Endothelial cell of umbilical vein (primary cell): ENCODE data around the gene ALB. TPM values are rescaled to one million over a fixed set of nuclear protein-coding genes. Genes with fewer than 3 reads are reported as not detected.

Experiments
- BruUV-seq: library from RNA; stranded (reverse); fragments of 400-500 nt; replicated peaks from 2 replicates; lab custom pipeline; 2021; lab: Mats Ljungman, UMichigan
- CTCF ChIA-PET: fragments of 300-600, 350-600 bp; sonication (Branson Sonifier 250); formaldehyde crosslinking; loops from one replicate; lab custom pipeline; 2021; ENCODE audit warnings: antibody characterized with exemption, inconsistent platforms; lab: Charles Lee
- POLR2A ChIA-PET: fragments of 300-600, 350-600 bp; sonication (Branson Sonifier 250); formaldehyde crosslinking; loops from one replicate; lab custom pipeline; 2021; ENCODE audit warnings: antibody characterized with exemption, inconsistent platforms; lab: Charles Lee
- DNase-seq: peaks from one replicate; pipeline ENCODE4 v3.0.0-alpha.2; 2011; ENCODE audit warnings: low read depth, low spot score
- FAIRE-seq: peaks from 2 replicates; lab custom pipeline; 2011; peaks lifted over from hg19 to GRCh38; lab: Jason Lieb, UNC
- H2AFZ ChIP-seq: 2 replicates; pipeline ENCODE4 v1.6.0; 2012; ENCODE audit warnings: low read depth, low read length, control low read depth, inconsistent platforms
- H3K27ac ChIP-seq: 2 replicates; pipeline ENCODE4 v1.5.1; 2011; ENCODE audit warnings: low read depth, mild to moderate bottlenecking, control low read depth, low read length, moderate library complexity; ENCODE audit not compliant: insufficient read depth
- H3K27me3 ChIP-seq, 2 experiments: 2 replicates each; pipeline versions ENCODE4 v1.6.0 to v1.6.1; 2011; ENCODE audit warnings: low read length in 2 of 2, mixed read lengths in 1 of 2; ENCODE audit not compliant: control insufficient read depth in 2 of 2, insufficient read depth in 2 of 2
- H3K36me3 ChIP-seq, 2 experiments: 2 replicates in 1 of 2; 3 replicates in 1 of 2; pipeline ENCODE4 v1.5.1; 2011; ENCODE audit warnings: low read length in 2 of 2, mild to moderate bottlenecking in 1 of 2, moderate library complexity in 1 of 2; ENCODE audit not compliant: control insufficient read depth in 2 of 2, insufficient read depth in 2 of 2; ENCODE audit errors: extremely low read depth in 1 of 2
- H3K4me1 ChIP-seq: 3 replicates; pipeline ENCODE4 v1.5.1; 2011; ENCODE audit warnings: mild to moderate bottlenecking, low read length; ENCODE audit not compliant: control insufficient read depth, insufficient read depth; ENCODE audit errors: extremely low read depth
- H3K4me2 ChIP-seq: 2 replicates; pipeline ENCODE4 v1.6.1; 2011; ENCODE audit warnings: low read length, control low read depth, mixed read lengths; ENCODE audit not compliant: insufficient read depth
- H3K4me3 ChIP-seq, 3 experiments: fragments of 200-600 bp in 1 of 3; sonication (generic), shearing (Covaris generic) in 1 of 3; replicated peaks in 1 of 3; 2 replicates each; pipeline ENCODE4 v1.5.1; 2011 to 2016; ENCODE audit warnings: control low read depth in 3 of 3, low read length in 3 of 3, mild to moderate bottlenecking in 2 of 3, inconsistent platforms in 1 of 3, low read depth in 1 of 3, moderate library complexity in 1 of 3; ENCODE audit not compliant: insufficient read depth in 1 of 3
- H3K79me2 ChIP-seq: 2 replicates; pipeline ENCODE4 v1.6.0; 2012; ENCODE audit warnings: low read length, inconsistent platforms; ENCODE audit not compliant: control insufficient read depth, insufficient read depth
- H3K9ac ChIP-seq: replicated peaks from 2 replicates; pipeline ENCODE3; 2011; ENCODE audit warnings: low read length, control low read depth; ENCODE audit not compliant: insufficient read depth; ENCODE audit errors: extremely low read depth
- H3K9me1 ChIP-seq: replicated peaks from 3 replicates; pipeline ENCODE4 v1.6.0; 2011; ENCODE audit warnings: mild to moderate bottlenecking, low read length; ENCODE audit not compliant: control insufficient read depth, insufficient read depth; ENCODE audit errors: extremely low read depth
- H3K9me3 ChIP-seq: replicated peaks from 2 replicates; pipeline ENCODE4 v1.5.1; 2012; ENCODE audit warnings: low read length, inconsistent platforms; ENCODE audit not compliant: control insufficient read depth, insufficient read depth
- H4K20me1 ChIP-seq: replicated peaks from 2 replicates; pipeline ENCODE3; 2011; ENCODE audit warnings: mild to moderate bottlenecking, low read length; ENCODE audit not compliant: control insufficient read depth, insufficient read depth; ENCODE audit errors: extremely low read depth
- EZH2 ChIP-seq: IDR thresholded peaks from 2 replicates; pipeline ENCODE4 v1.6.1; 2012; ENCODE audit warnings: borderline replicate concordance, low read depth, mild to moderate bottlenecking, moderate library complexity, low read length, inconsistent platforms; ENCODE audit not compliant: severe bottlenecking
- FOS ChIP-seq: IDR thresholded peaks from 2 replicates; pipeline ENCODE4 v1.6.1; 2011; ENCODE audit warnings: mild to moderate bottlenecking, low read length, moderate library complexity, borderline replicate concordance; ENCODE audit not compliant: insufficient read depth
- GATA2 ChIP-seq: IDR thresholded peaks from 2 replicates; pipeline ENCODE4 v1.7.0; 2011; ENCODE audit warnings: low read depth, mild to moderate bottlenecking, moderate library complexity, mixed read lengths, low read length; ENCODE audit not compliant: insufficient read length, insufficient read depth
- JUN ChIP-seq: IDR thresholded peaks from 2 replicates; pipeline ENCODE4 v1.6.1; 2011; ENCODE audit warnings: borderline replicate concordance, low read depth; ENCODE audit not compliant: insufficient read length, insufficient read depth
- MAX ChIP-seq: IDR thresholded peaks from 2 replicates; pipeline ENCODE4 v1.6.1; 2011; ENCODE audit not compliant: insufficient read depth, insufficient read length
- MYC ChIP-seq: IDR thresholded peaks from one replicate; pipeline ENCODE4 v1.6.1; 2011; ENCODE audit warnings: mild to moderate bottlenecking, low read depth, low read length
- POLR2A ChIP-seq: IDR thresholded peaks from 2 replicates; pipeline ENCODE4 v1.6.1; 2012; ENCODE audit warnings: low read depth, mild to moderate bottlenecking, control low read depth, low read length
- POLR2AphosphoS5 ChIP-seq: IDR thresholded peaks from 2 replicates; pipeline ENCODE4 v1.6.1; 2012; ENCODE audit warnings: low read depth, mild to moderate bottlenecking, control low read depth, low read length, moderate library complexity; ENCODE audit not compliant: insufficient read depth
- dilution Hi-C: fragments of 300-500 bp; cut with MboI; formaldehyde crosslinking; loops from one replicate; pipeline ENCODE4 v1.15.0; 2019; ENCODE audit warnings: low sequenced_read_pairs; ENCODE audit not compliant: extremely low pct_ligation_motif_present
- intact Hi-C: fragments of 100-400 bp; cut with micrococcal nuclease; formaldehyde crosslinking; loops from one replicate; pipeline ENCODE4 v1.10.0; 2022
- polyA plus RNA-seq, 4 experiments: library from polyadenylated mRNA; depleted of rRNA in 3 of 4; stranded (reverse) in 3 of 4; unstranded in 1 of 4; fragments of >200 nt; gene quantifications; 2 replicates each; pipeline versions ENCODE4 v1.2.1 to v1.2.3, GENCODE V29; 2011 to 2012; ENCODE audit warnings: missing spikeins in 1 of 4
- total RNA-seq: library from RNA; stranded (reverse); gene quantifications from 2 replicates; pipeline ENCODE4 v1.2.3, GENCODE V29; 2021
- TF ChIP-seq, protein P1 (sequence below), 2 donors: IDR thresholded peaks; 1 replicate in 1 of 2; 2 replicates in 1 of 2; pipeline ENCODE4 v1.5.1; 2011; ENCODE audit warnings: low read length in 2 of 2, mild to moderate bottlenecking in 2 of 2, moderate library complexity in 2 of 2, control low read depth in 1 of 2, inconsistent platforms in 1 of 2, low read depth in 1 of 2; ENCODE audit not compliant: insufficient read depth in 1 of 2; ENCODE audit errors: extremely low read depth in 1 of 2

The ALB gene
- total and polyA plus RNA-seq, 2 donors (not counting 3 experiments of a cell fraction or from before 2014, with no cell fraction given) = not detected

GRCh38 chr4:73407227-73407673 is 3.2 kb downstream of the ALB start:
- TF ChIP-seq, protein P1, sequence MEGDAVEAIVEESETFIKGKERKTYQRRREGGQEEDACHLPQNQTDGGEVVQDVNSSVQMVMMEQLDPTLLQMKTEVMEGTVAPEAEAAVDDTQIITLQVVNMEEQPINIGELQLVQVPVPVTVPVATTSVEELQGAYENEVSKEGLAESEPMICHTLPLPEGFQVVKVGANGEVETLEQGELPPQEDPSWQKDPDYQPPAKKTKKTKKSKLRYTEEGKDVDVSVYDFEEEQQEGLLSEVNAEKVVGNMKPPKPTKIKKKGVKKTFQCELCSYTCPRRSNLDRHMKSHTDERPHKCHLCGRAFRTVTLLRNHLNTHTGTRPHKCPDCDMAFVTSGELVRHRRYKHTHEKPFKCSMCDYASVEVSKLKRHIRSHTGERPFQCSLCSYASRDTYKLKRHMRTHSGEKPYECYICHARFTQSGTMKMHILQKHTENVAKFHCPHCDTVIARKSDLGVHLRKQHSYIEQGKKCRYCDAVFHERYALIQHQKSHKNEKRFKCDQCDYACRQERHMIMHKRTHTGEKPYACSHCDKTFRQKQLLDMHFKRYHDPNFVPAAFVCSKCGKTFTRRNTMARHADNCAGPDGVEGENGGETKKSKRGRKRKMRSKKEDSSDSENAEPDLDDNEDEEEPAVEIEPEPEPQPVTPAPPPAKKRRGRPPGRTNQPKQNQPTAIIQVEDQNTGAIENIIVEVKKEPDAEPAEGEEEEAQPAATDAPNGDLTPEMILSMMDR (IDR thresholded peaks at IDR 0.05; ENCODE audit: extremely low read depth in 1 of 2, insufficient read depth in 1 of 2, low read depth in 1 of 2, low read length in 2 of 2) = no peak
- TF ChIP-seq POLR2AphosphoS5 = no peak
- no peak for TF ChIP-seq MYC
- no peak for TF ChIP-seq EZH2
- TF ChIP-seq MAX = no peak
- no peak for TF ChIP-seq JUN
- no peak for TF ChIP-seq FOS
- TF ChIP-seq POLR2A = no peak
- TF ChIP-seq GATA2 = no peak
- dilution Hi-C loops (no loop called here), intact Hi-C loops (no loop called here)
- Histone ChIP-seq H3K9ac (no peak overlapping the region), H4K20me1 (no peaks in the 10 kb centered on the region), H3K4me3 (no peak overlapping the region), H3K36me3 (no peaks in the 10 kb centered on the region), H3K79me2 (no peaks in the 10 kb centered on the region), H3K4me1 (no peaks in the 10 kb centered on the region), H2AFZ (no peak overlapping the region), H3K4me2 (no peak overlapping the region), H3K9me1 (no peaks in the 10 kb centered on the region), H3K27me3 (peaks cover 0 to 6% of the 10 kb centered on the region in 2 experiments), H3K9me3 (no peaks in the 10 kb centered on the region), H3K27ac (no peak overlapping the region)
- CTCF ChIA-PET = interaction anchor here (1.4 kb wide), 1 partner anchor 39 kb away, joined by 3 read pairs; no protein-coding TSS in a partner anchor
- POLR2A ChIA-PET = no interaction called here
- FAIRE-seq (no peak), DNase-seq (no peak)
- no TSS peak for BruUV-seq
